BE2C (cell line): ENCODE measurements around the gene BICRA.

Source experiments
- DNase-seq: peaks from one replicate; pipeline ENCODE4 v3.0.0-alpha.2; 2020
- H3K27me3 ChIP-seq: fragments of 250-450 bp; sonication (Bioruptor Pico); 2 replicates; pipeline ENCODE4 v1.5.1; 2020; ENCODE audit warnings: mild to moderate bottlenecking
- H3K36me3 ChIP-seq: fragments of 250-450 bp; sonication (Bioruptor Pico); 2 replicates; pipeline ENCODE4 v1.5.1; 2020; ENCODE audit warnings: mild to moderate bottlenecking
- H3K4me1 ChIP-seq: fragments of 250-450 bp; sonication (Bioruptor Pico); 2 replicates; pipeline ENCODE4 v1.5.1; 2020
- H3K4me3 ChIP-seq: 2 replicates; pipeline ENCODE4 v1.5.1; 2011; ENCODE audit warnings: low read depth, low read length
- H3K9me3 ChIP-seq: fragments of 250-450 bp; sonication (Bioruptor Pico); 2 replicates; pipeline ENCODE4 v1.5.1; 2020
- CTCF ChIP-seq: IDR thresholded peaks from 2 replicates; pipeline ENCODE4 v1.5.1; 2012; ENCODE audit warnings: mild to moderate bottlenecking, low read depth, low read length

Gene BICRA

GRCh38 chr19:47657719-47658118, 48.8 kb downstream of the BICRA start:
- no peaks in the 10 kb centered on the region for H3K4me1 ChIP-seq
- no peak overlapping the region for H3K4me3 ChIP-seq
- peaks cover 2% of the 10 kb centered on the region; the same call in 1 of the 2 replicates for H3K36me3 ChIP-seq
- no peak for DNase-seq
- H3K9me3 ChIP-seq, result no peaks in the 10 kb centered on the region
- no peaks in the 10 kb centered on the region for H3K27me3 ChIP-seq
- no peak for TF ChIP-seq CTCF

- no peak for DNase-seq
- Histone ChIP-seq H3K36me3 (peaks cover 2% of the 10 kb centered on the region; the same call in 1 of the 2 replicates), H3K27me3 (no peaks in the 10 kb centered on the region), H3K4me1 (no peaks in the 10 kb centered on the region), H3K4me3 (no peak overlapping the region), H3K9me3 (no peaks in the 10 kb centered on the region)
- no peak for TF ChIP-seq CTCF
These were observed 49.8 kb downstream of the BICRA start for GRCh38 chr19:47658431-47659348.

- no peak for TF ChIP-seq CTCF
- no peak for DNase-seq
- no peaks in the 10 kb centered on the region for H3K9me3 ChIP-seq
These were observed 51.5 kb downstream of the BICRA start for GRCh38 chr19:47660435-47660832.

GRCh38 chr19:47661161-47661560, 52.2 kb downstream of the BICRA start:
- H3K4me3 ChIP-seq, result no peak overlapping the region
- H3K27me3 ChIP-seq, result no peaks in the 10 kb centered on the region
- DNase-seq, result no peak
- TF ChIP-seq CTCF, result no peak
- H3K36me3 ChIP-seq, result peaks cover 2% of the 10 kb centered on the region; the same call in 1 of the 2 replicates
- peaks cover 3% of the 10 kb centered on the region; the same call in 1 of the 2 replicates for H3K4me1 ChIP-seq
- H3K9me3 ChIP-seq, result no peaks in the 10 kb centered on the region

More at GRCh38 chr19:47660435-47660832, 51.5 kb downstream of the BICRA start:
- H3K4me1 ChIP-seq, result peaks cover 3% of the 10 kb centered on the region; the same call in 1 of the 2 replicates
- H3K27me3 ChIP-seq, result no peaks in the 10 kb centered on the region
- peaks cover 2% of the 10 kb centered on the region; the same call in 1 of the 2 replicates for H3K36me3 ChIP-seq
- H3K4me3 ChIP-seq, result no peak overlapping the region

- Histone ChIP-seq H3K36me3 (peaks cover 2% of the 10 kb centered on the region; the same call in 1 of the 2 replicates), H3K4me1 (peaks cover 3% of the 10 kb centered on the region; the same call in 1 of the 2 replicates), H3K4me3 (no peak overlapping the region), H3K9me3 (no peaks in the 10 kb centered on the region), H3K27me3 (no peaks in the 10 kb centered on the region)
- TF ChIP-seq CTCF, result no peak
- no peak for DNase-seq
These were observed 52.7 kb downstream of the BICRA start for GRCh38 chr19:47661611-47662010.

- peaks cover 7% of the 10 kb centered on the region for H3K4me1 ChIP-seq
- TF ChIP-seq CTCF, result no peak
- no peaks in the 10 kb centered on the region for H3K27me3 ChIP-seq
- no peaks in the 10 kb centered on the region for H3K9me3 ChIP-seq
- H3K4me3 ChIP-seq, result no peak overlapping the region
- peaks cover 3% of the 10 kb centered on the region for H3K36me3 ChIP-seq
- no peak for DNase-seq
These were observed 54.5 kb downstream of the BICRA start for GRCh38 chr19:47663435-47663910.
